ENCODE data around the gene FAM241A.

GRCh38 chr4:112222219-112222955 is 77.1 kb downstream of the FAM241A start:
- TF ChIP-seq CTCF (IDR thresholded peaks at IDR 0.05) (no peak), POLR2A (IDR thresholded peaks at IDR 0.05) (no peak)

Data from testis (tissue), 2 donors.